Measurements from ENCODE around the gene TMED8. TPM values are rescaled to one million over a fixed set of nuclear protein-coding genes. Genes with fewer than 3 reads are reported as not detected.

The TMED8 gene
- total RNA-seq, 1 donor from 2014 or later = 8.6 TPM

GRCh38 chr14:77369285-77369684 is 7.6 kb downstream of the TMED8 start:
- TF ChIP-seq POLR2AphosphoS5 (IDR thresholded peaks at IDR 0.05; ENCODE audit: insufficient read depth in 1 of 2, low read depth in 1 of 2) (no peak), POLR2A (IDR thresholded peaks at IDR 0.05) (no peak), CTCF (IDR thresholded peaks at IDR 0.05) (no peak)

GRCh38 chr14:77364146-77364545 is 12.7 kb downstream of the TMED8 start:
- H3K4me3 ChIP-seq = no peak overlapping the region
- no peaks in the 10 kb centered on the region for H3K27me3 ChIP-seq
- no peak for DNase-seq (ENCODE audit: extremely low spot score in 2 of 2)
- intact Hi-C loops (cut with DNase I) = no loop called here
- TF ChIP-seq POLR2A (IDR thresholded peaks at IDR 0.05) (no peak), CTCF (IDR thresholded peaks at IDR 0.05) (no peak)
- no peak overlapping the region for H3K27ac ChIP-seq
- H3K4me1 ChIP-seq = no peaks in the 10 kb centered on the region
- H3K36me3 ChIP-seq = no peaks in the 10 kb centered on the region
- no peaks in the 10 kb centered on the region for H3K9me3 ChIP-seq

More at GRCh38 chr14:77369285-77369684, 7.6 kb downstream of the TMED8 start:
- H3K36me3 ChIP-seq = no peaks in the 10 kb centered on the region
- H3K4me3 ChIP-seq = no peak overlapping the region
- intact Hi-C loops (cut with DNase I) = no loop called here
- H3K9me3 ChIP-seq = no peaks in the 10 kb centered on the region
- no peak overlapping the region for H3K27ac ChIP-seq
- DNase-seq (ENCODE audit: extremely low spot score in 2 of 2) = no peak
- no peaks in the 10 kb centered on the region for H3K27me3 ChIP-seq
- no peaks in the 10 kb centered on the region for H3K4me1 ChIP-seq

- H3K36me3 ChIP-seq = no peaks in the 10 kb centered on the region
- TF ChIP-seq CTCF (IDR thresholded peaks at IDR 0.05) = no peak
- TF ChIP-seq POLR2AphosphoS5 (IDR thresholded peaks at IDR 0.05; ENCODE audit: insufficient read depth in 1 of 2, low read depth in 1 of 2) = no peak
- no peak for TF ChIP-seq POLR2A (IDR thresholded peaks at IDR 0.05)
These were observed 17.3 kb downstream of the TMED8 start for GRCh38 chr14:77359626-77360025.

DNA sequence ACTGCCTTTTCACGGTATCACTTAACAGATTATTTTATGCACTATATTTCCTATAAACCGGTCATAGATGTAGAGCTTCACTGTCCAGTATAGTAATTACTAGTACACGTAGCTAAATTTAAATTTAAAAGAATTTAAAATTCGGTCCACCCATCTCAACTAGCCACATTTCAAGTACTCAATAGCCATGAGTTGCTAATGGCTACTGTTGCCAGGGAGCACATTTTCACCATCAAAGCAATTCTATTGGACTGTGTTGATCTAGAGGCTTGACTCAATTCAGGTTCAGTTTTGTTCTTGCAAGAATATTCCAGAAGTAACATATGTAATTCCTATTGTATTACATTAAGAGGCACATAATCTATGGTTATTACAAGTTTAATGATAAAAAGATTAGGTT is 20.0 kb downstream of the TMED8 start:
- Histone ChIP-seq H3K4me3 (no peak overlapping the region), H3K27ac (no peak overlapping the region), H3K27me3 (no peaks in the 10 kb centered on the region), H3K4me1 (no peaks in the 10 kb centered on the region), H3K9me3 (no peaks in the 10 kb centered on the region), H3K36me3 (no peaks in the 10 kb centered on the region)
- intact Hi-C loops (cut with DNase I) = no loop called here
- TF ChIP-seq POLR2A (IDR thresholded peaks at IDR 0.05) (no peak), CTCF (IDR thresholded peaks at IDR 0.05) (no peak), POLR2AphosphoS5 (IDR thresholded peaks at IDR 0.05; ENCODE audit: insufficient read depth in 1 of 2, low read depth in 1 of 2) (no peak)
- no peak for DNase-seq (ENCODE audit: extremely low spot score in 2 of 2)

More at GRCh38 chr14:77359626-77360025, 17.3 kb downstream of the TMED8 start:
- H3K4me3 ChIP-seq = no peak overlapping the region
- no peaks in the 10 kb centered on the region for H3K27me3 ChIP-seq
- no peaks in the 10 kb centered on the region for H3K9me3 ChIP-seq
- DNase-seq (ENCODE audit: extremely low spot score in 2 of 2) = no peak
- no peaks in the 10 kb centered on the region for H3K4me1 ChIP-seq
- intact Hi-C loops (cut with DNase I) = no loop called here
- no peak overlapping the region for H3K27ac ChIP-seq

DNA sequence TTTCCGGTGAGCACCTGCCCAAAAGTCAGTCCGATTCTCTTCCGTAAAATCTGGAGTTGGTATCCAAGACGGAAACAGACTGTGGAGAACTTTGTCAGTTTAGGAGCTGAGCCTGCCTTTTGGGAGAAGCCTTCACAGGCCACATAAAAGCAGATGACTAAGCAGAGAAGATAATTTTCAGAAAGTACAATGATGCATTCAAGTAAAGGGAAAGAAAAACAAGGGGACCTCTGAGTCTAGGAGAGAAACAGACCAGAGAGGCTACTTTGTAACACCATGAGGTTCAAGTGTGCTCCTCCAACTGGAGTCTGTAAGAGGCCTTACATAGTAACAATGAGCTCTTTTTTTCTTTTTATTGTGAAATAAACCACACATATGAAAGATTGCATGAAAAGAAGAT is 21.1 kb downstream of the TMED8 start:
- intact Hi-C loops (cut with DNase I) = no loop called here
- Histone ChIP-seq H3K4me1 (no peaks in the 10 kb centered on the region), H3K36me3 (no peaks in the 10 kb centered on the region), H3K27me3 (no peaks in the 10 kb centered on the region), H3K27ac (no peak overlapping the region), H3K4me3 (no peak overlapping the region), H3K9me3 (no peaks in the 10 kb centered on the region)
- DNase-seq (ENCODE audit: extremely low spot score in 2 of 2) = no peak
- no peak for TF ChIP-seq CTCF (IDR thresholded peaks at IDR 0.05)
- no peak for TF ChIP-seq POLR2AphosphoS5 (IDR thresholded peaks at IDR 0.05; ENCODE audit: insufficient read depth in 1 of 2, low read depth in 1 of 2)
- TF ChIP-seq POLR2A (IDR thresholded peaks at IDR 0.05) = no peak
